ENCODE measurements around the gene MN1.

MN1 gene

DNA sequence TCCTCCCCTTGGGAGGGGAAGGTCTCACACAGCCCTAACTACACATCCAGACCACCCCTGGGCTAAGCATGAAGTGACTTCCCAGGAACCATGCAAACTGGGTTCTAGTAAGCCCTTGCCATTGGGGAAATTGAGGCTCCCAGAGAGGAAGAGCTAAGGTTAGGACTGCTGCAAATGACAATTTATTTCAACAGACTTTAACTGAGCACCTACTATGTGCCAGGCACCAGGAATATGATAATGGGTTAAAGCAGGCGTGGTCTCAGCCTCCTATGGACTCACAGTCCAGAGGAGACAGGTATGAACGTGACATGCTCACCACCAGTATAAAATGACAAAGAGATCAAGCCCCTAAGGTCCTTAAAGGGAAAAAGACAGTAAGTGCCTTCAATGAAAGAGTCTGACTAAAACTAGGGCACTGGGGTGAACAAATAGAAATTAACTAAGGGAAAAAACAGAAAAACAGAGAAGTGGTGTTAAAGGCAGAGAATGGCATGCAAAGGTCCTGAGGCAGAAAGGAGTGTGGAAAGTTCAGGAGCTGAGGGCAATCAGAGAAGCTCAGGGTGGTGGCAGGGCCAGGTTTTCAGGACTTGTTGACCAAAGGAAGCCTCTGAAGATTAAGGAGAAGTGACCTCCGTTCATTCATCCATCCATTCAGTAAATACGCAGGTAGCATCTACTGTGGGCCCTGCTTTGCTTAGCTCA lies 14.4 kb upstream of the MN1 start:
- POLR2A ChIA-PET: no interaction called here
- TF ChIP-seq CTCF (IDR thresholded peaks at IDR 0.05; ENCODE audit: control extremely low read depth, extremely low read depth, low read depth, missing control alignments): no peak
- no peak for DNase-seq (ENCODE audit: extremely low spot score)
- CTCF ChIA-PET: interaction anchor here (1.5 kb wide), 1 partner anchor 19 kb away, joined by 3 read pairs; no protein-coding TSS in a partner anchor

GRCh38 chr22:27814993-27815392 lies 13.4 kb upstream of the MN1 start:
- DNase-seq (ENCODE audit: extremely low spot score): no peak
- no peak for TF ChIP-seq CTCF (IDR thresholded peaks at IDR 0.05; ENCODE audit: control extremely low read depth, extremely low read depth, low read depth, missing control alignments)
- ChIA-PET POLR2A (no interaction called here), CTCF (interaction anchor here (1.5 kb wide), 1 partner anchor 18 kb away, joined by 3 read pairs; no protein-coding TSS in a partner anchor)

DNA sequence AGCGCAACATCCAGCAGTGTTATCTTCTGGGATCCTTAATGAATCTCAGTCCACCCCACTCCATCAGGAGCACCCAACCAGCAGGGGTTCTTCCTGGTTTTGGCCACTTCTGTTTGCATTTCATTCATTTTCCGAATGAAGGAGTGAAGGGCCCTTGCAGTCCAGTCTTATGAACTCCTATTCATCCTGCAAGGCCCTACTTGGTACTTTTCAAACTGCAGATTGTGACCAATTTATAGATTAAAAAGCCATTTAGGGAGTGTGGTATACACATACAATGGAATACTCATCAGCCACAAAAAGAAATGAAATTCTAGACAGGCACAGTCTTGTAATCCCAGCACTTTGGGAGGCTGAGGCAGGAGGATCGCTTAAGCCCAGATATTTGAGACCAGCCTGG lies 10.2 kb upstream of the MN1 start:
- POLR2A ChIA-PET: no interaction called here
- CTCF ChIA-PET: no interaction called here
- no peak for DNase-seq (ENCODE audit: extremely low spot score)
- TF ChIP-seq CTCF (IDR thresholded peaks at IDR 0.05; ENCODE audit: control extremely low read depth, extremely low read depth, low read depth, missing control alignments): no peak

DNA sequence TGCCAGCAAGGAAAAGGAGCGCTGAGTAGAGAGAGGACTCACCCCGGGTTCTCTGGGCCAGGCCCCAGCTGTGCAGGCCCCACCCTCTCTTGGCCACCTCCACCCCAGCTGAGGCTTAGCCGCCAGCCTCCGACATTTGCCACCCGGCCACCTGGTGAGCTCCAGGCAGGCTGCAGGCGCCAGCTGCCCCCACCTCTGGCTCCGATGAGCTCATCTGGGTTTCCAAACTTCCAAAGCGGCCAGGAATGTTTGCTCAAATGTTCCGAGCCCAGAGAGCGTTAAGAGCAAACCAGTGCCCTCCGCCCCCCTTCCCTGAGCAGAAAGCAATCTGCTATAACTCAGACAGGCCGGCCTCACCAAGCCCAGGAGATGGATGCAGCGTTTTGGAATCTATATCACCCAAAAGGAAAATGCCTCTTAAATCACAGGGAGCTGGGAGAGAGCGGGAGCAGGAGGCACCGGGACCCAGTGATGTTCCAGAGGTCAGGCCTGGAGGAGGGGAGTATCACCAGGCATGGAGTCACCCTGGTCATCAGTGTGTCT lies 9.1 kb upstream of the MN1 start:
- DNase-seq (ENCODE audit: extremely low spot score): no peak
- ChIA-PET POLR2A (no interaction called here), CTCF (no interaction called here)
- TF ChIP-seq CTCF (IDR thresholded peaks at IDR 0.05; ENCODE audit: control extremely low read depth, extremely low read depth, low read depth, missing control alignments): no peak

- no peak for TF ChIP-seq CTCF (IDR thresholded peaks at IDR 0.05; ENCODE audit: control extremely low read depth, extremely low read depth, low read depth, missing control alignments)
- ChIA-PET POLR2A (no interaction called here), CTCF (no interaction called here)
- DNase-seq (ENCODE audit: extremely low spot score): no peak
Observed at GRCh38 chr22:27809700-27810608, 8.4 kb upstream of the MN1 start.

GRCh38 chr22:27809226-27809603 lies 7.7 kb upstream of the MN1 start:
- no peak for TF ChIP-seq CTCF (IDR thresholded peaks at IDR 0.05; ENCODE audit: control extremely low read depth, extremely low read depth, low read depth, missing control alignments)
- DNase-seq (ENCODE audit: extremely low spot score): no peak
- POLR2A ChIA-PET: no interaction called here
- CTCF ChIA-PET: no interaction called here

Data from GM10248 (cell line).